IPS-18c (cell line): ENCODE data around the gene HIC2.
"Not testable (repeated sequence)": the region's sequence is repeated elsewhere in the genome, so short reads cannot be mapped to it uniquely, and the experiment has no call there.

Source experiments
- H3K4me3 ChIP-seq: 2 replicates; pipeline ENCODE4 v1.7.0; 2013; ENCODE audit warnings: low read depth, mild to moderate bottlenecking, low read length, moderate library complexity; ENCODE audit not compliant: insufficient read depth
- H3K9me3 ChIP-seq: one replicate; pipeline ENCODE4 v1.6.1; 2013; ENCODE audit warnings: mild to moderate bottlenecking, low read length, moderate library complexity; ENCODE audit not compliant: control insufficient read depth, insufficient read depth

Gene HIC2

GRCh38 chr22:21424084-21424709 is 7.0 kb downstream of the HIC2 start:
- not testable (repeated sequence) for H3K9me3 ChIP-seq, H3K4me3 ChIP-seq

DNA sequence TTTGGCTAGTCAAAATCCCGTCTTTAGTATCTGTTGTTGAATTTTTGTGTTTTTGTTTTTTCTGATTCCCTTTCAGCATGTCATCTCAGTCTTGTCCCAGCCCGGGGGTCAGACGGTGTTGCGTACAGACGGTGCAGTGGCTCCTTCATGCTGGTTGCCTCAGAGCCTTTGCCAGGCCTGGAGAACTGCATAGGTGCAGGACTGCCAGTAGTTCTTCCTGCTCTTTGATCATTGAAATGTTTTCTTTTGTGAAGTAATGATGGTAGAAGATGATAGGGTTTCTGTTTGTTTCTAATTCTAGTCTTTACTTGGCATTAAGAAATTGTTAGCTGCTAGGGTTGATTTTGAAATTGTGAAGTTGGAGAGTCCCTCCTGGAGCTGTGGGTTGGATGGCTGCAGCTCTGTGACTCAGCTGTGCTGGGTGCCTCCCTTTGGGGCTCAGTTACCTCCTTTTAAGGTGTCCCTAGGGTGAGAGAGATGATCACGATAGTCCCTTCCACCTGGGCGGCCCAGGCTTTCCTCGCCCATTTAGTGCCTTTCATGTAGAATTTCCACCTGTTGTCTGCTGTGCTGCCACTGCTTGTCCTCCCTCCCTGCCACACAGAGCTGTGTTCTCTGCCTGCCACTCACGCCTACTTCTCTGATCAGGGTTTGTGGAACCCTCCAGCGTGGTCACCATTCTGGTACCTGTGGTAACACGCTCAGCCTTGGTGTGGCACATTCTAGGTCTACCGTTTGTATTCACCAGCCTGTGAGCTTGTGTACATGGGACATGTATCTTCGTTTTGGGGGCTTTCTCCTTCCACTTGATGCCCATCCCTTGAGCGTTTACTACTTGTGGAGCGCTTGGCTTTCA is 17.4 kb downstream of the HIC2 start:
- H3K4me3 ChIP-seq, H3K9me3 ChIP-seq: not testable (repeated sequence)

- not testable (repeated sequence) for H3K9me3 ChIP-seq, H3K4me3 ChIP-seq
These were observed 19.0 kb downstream of the HIC2 start for GRCh38 chr22:21435998-21436810.

GRCh38 chr22:21438013-21438412 is 20.8 kb downstream of the HIC2 start:
- not testable (repeated sequence) for H3K9me3 ChIP-seq, H3K4me3 ChIP-seq

DNA sequence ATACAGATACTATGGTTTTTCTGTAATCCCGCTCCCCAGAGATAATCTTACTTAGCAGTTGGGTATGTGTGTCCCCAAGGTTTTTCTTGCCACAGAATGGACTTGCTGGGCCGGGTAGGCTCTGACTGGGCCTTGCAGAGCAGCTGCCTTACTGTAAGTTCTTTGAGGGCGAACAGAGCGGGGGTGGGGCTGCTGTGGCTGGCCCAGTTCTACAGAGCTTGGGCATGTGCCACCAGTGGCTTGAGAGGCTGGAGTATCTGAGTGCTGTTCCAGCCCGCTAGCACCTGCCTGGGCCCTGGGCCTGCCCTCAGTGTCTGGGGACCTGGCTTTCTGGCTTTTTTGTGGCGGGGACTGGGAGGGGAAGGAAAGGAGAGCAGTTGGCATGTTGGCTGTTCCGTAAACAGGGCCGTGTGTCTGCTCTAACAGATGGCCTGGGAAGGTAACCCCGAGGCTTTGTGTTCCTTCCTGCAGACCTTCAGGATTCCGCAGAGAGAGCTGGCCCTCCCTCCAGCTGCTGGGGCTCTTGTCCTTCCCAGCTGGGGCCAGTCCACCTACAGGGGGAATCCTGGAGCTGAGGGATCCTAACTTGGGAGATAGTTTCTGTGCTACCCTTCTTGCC is 23.0 kb downstream of the HIC2 start:
- not testable (repeated sequence) for H3K9me3 ChIP-seq, H3K4me3 ChIP-seq

- H3K9me3 ChIP-seq, H3K4me3 ChIP-seq: not testable (repeated sequence)
These were observed 23.5 kb downstream of the HIC2 start for GRCh38 chr22:21440676-21441075.

DNA sequence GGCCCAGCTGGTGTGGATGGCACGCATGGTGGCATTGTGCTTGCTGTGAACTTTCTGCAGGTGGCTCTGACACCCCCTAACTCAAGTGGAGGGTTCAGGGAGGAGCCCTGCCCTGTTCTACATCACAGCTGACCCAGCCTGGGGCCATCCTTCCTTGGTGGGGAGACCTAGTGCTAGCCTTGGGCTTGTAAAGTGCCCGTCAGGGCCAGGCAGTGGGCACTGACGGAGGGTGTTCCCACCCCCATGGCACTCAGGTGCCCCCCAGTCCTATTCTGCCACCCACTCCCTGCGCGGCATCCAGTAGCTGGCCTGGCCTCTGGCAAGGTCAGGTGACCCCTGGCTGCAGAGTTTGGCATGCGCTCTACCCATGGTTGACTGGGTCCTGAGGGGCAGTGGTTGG is 24.0 kb downstream of the HIC2 start:
- H3K4me3 ChIP-seq, H3K9me3 ChIP-seq: not testable (repeated sequence)

GRCh38 chr22:21442123-21442522 is 25.0 kb downstream of the HIC2 start:
- H3K9me3 ChIP-seq, H3K4me3 ChIP-seq: not testable (repeated sequence)

GRCh38 chr22:21442646-21443045 is 25.5 kb downstream of the HIC2 start:
- not testable (repeated sequence) for H3K4me3 ChIP-seq, H3K9me3 ChIP-seq

- Histone ChIP-seq H3K9me3 (no peaks in the 10 kb centered on the region), H3K4me3 (no peak overlapping the region)
These were observed 26.0 kb downstream of the HIC2 start for GRCh38 chr22:21443057-21443734.

GRCh38 chr22:21443735-21444421 is 26.7 kb downstream of the HIC2 start:
- H3K4me3 ChIP-seq = no peak overlapping the region
- H3K9me3 ChIP-seq = no peaks in the 10 kb centered on the region

- no peaks in the 10 kb centered on the region for H3K9me3 ChIP-seq
These were observed 27.7 kb downstream of the HIC2 start for GRCh38 chr22:21444701-21445436.

DNA sequence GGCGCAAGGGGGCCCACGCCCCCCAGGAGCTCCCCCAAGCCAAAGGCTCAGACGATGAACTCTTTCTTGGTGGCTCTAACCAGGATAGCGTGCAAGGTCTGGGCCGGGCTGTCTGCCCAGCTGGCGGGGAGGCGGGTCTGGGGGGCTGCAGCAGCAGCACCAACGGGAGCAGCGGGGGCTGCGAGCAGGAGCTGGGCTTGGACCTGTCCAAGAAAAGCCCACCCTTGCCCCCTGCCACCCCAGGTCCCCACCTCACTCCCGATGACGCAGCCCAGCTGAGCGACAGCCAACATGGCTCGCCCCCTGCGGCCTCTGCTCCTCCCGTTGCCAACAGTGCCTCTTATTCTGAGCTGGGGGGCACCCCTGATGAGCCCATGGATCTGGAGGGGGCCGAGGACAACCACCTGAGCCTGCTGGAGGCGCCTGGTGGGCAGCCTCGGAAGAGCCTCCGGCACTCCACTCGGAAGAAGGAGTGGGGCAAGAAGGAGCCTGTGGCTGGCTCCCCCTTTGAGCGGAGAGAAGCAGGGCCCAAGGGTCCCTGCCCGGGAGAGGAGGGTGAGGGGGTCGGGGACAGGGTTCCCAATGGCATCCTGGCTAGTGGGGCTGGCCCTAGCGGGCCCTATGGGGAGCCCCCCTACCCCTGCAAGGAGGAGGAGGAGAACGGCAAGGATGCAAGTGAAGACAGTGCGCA is 28.4 kb downstream of the HIC2 start:
- H3K9me3 ChIP-seq = no peaks in the 10 kb centered on the region
- no peak overlapping the region for H3K4me3 ChIP-seq

More at GRCh38 chr22:21444701-21445436, 27.7 kb downstream of the HIC2 start:
- no peak overlapping the region for H3K4me3 ChIP-seq

DNA sequence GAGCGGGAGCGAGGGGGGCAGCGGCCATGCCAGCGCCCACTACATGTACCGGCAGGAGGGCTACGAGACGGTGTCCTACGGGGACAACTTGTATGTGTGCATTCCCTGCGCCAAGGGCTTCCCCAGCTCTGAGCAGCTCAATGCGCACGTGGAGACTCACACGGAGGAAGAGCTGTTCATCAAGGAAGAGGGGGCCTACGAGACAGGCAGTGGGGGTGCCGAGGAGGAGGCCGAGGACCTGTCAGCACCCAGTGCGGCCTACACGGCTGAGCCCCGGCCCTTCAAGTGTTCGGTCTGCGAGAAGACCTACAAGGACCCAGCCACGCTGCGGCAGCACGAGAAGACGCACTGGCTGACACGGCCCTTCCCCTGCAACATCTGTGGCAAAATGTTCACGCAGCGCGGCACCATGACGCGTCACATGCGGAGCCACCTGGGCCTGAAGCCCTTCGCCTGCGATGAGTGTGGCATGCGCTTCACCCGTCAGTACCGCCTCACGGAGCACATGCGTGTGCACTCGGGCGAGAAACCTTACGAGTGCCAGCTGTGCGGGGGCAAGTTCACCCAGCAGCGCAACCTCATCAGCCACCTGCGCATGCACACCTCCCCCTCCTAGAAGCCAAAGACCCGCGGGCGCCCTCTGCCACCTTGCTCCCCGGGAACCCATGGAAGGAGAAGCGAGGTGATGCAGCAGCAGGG is 29.1 kb downstream of the HIC2 start:
- Histone ChIP-seq H3K4me3 (no peak overlapping the region), H3K9me3 (no peaks in the 10 kb centered on the region)
